Neuronal stem cell (in vitro differentiated cells): ENCODE measurements around the gene PLPP3.

Experiments used
- DNase-seq: peaks from one replicate; pipeline ENCODE4 v3.0.0-alpha.2; 2013; ENCODE audit warnings: low spot score
- H2AFZ ChIP-seq: one replicate; pipeline ENCODE4 v1.6.1; 2013; ENCODE audit warnings: mild to moderate bottlenecking, low read length, inconsistent platforms
- H2AK5ac ChIP-seq: 2 replicates; pipeline ENCODE4 v1.6.1; 2013; ENCODE audit warnings: low read depth, mild to moderate bottlenecking, inconsistent platforms, low read length, moderate library complexity, mixed read lengths
- H2BK120ac ChIP-seq: 2 replicates; pipeline ENCODE4 v1.6.1; 2013; ENCODE audit warnings: low read depth, mild to moderate bottlenecking, inconsistent platforms, low read length, moderate library complexity, mixed read lengths
- H2BK12ac ChIP-seq: one replicate; pipeline ENCODE4 v1.6.1; 2013; ENCODE audit warnings: low read length, inconsistent platforms
- H2BK15ac ChIP-seq: 2 replicates; pipeline ENCODE4 v1.6.1; 2013; ENCODE audit warnings: mild to moderate bottlenecking, low read length, inconsistent platforms, mixed read lengths
- H2BK5ac ChIP-seq: one replicate; pipeline ENCODE4 v1.6.1; 2013; ENCODE audit warnings: inconsistent platforms, mild to moderate bottlenecking, low read length, moderate library complexity
- H3K14ac ChIP-seq: one replicate; pipeline ENCODE4 v1.6.1; 2013; ENCODE audit warnings: low read length, inconsistent platforms
- H3K18ac ChIP-seq: 2 replicates; pipeline ENCODE4 v1.6.1; 2013; ENCODE audit warnings: low read length, inconsistent platforms
- H3K23ac ChIP-seq: 2 replicates; pipeline ENCODE4 v1.6.1; 2013; ENCODE audit warnings: low read depth, mild to moderate bottlenecking, mixed read lengths, low read length, inconsistent platforms; ENCODE audit not compliant: poor library complexity
- H3K27ac ChIP-seq: replicated peaks from 3 replicates; pipeline ENCODE4 v1.5.1; 2013; ENCODE audit warnings: low read length, inconsistent platforms
- H3K27me3 ChIP-seq, 3 experiments: 2 replicates each; pipeline ENCODE4 v1.6.1; 2013; ENCODE audit warnings: low read length in 3 of 3, mild to moderate bottlenecking in 2 of 3, inconsistent platforms in 1 of 3, low read depth in 1 of 3, mixed read lengths in 1 of 3, moderate library complexity in 1 of 3; ENCODE audit not compliant: control insufficient read depth in 3 of 3, insufficient read depth in 3 of 3
- H3K36me3 ChIP-seq, 2 donors: replicated peaks in 1 of 2; 2 replicates each; pipeline ENCODE4 v1.6.1; 2013; ENCODE audit warnings: low read length in 2 of 2; ENCODE audit not compliant: control insufficient read depth in 2 of 2, insufficient read depth in 2 of 2
- H3K4ac ChIP-seq: 2 replicates; pipeline ENCODE4 v1.6.1; 2013; ENCODE audit warnings: inconsistent platforms, mild to moderate bottlenecking, low read length, moderate library complexity
- H3K4me1 ChIP-seq, 2 donors: 1 replicate in 1 of 2; 2 replicates in 1 of 2; pipeline ENCODE4 v1.6.1; 2013; ENCODE audit warnings: low read length in 2 of 2, low read depth in 1 of 2; ENCODE audit not compliant: control insufficient read depth in 2 of 2, insufficient read depth in 1 of 2
- H3K4me2 ChIP-seq: one replicate; pipeline ENCODE4 v1.6.1; 2013; ENCODE audit warnings: mild to moderate bottlenecking, low read length, inconsistent platforms; ENCODE audit not compliant: insufficient read depth, poor library complexity, severe bottlenecking
- H3K4me3 ChIP-seq, 2 donors: 2 replicates each; pipeline ENCODE4 v1.5.1; 2013; ENCODE audit warnings: low read length in 2 of 2, mild to moderate bottlenecking in 2 of 2, inconsistent platforms in 1 of 2, moderate library complexity in 1 of 2
- H3K79me1 ChIP-seq: one replicate; pipeline ENCODE4 v1.6.1; 2013; ENCODE audit warnings: low read depth, mild to moderate bottlenecking, inconsistent platforms, low read length, moderate library complexity
- H3K9ac ChIP-seq: one replicate; pipeline ENCODE4 v1.6.1; 2013; ENCODE audit warnings: mild to moderate bottlenecking, low read depth, low read length, inconsistent platforms; ENCODE audit not compliant: poor library complexity
- H3K9me3 ChIP-seq, 2 donors: replicated peaks in 1 of 2; 2 replicates each; pipeline versions ENCODE3 to v1.6.1; 2013; ENCODE audit warnings: low read length in 2 of 2, mild to moderate bottlenecking in 2 of 2, inconsistent platforms in 1 of 2, low read depth in 1 of 2, mixed read lengths in 1 of 2, moderate library complexity in 1 of 2; ENCODE audit not compliant: control insufficient read depth in 2 of 2, insufficient read depth in 1 of 2
- H4K8ac ChIP-seq: one replicate; pipeline ENCODE4 v1.6.1; 2013; ENCODE audit warnings: low read depth, mild to moderate bottlenecking, inconsistent platforms, low read length, moderate library complexity
- H4K91ac ChIP-seq: one replicate; pipeline ENCODE4 v1.6.1; 2013; ENCODE audit warnings: low read length, low read depth, mild to moderate bottlenecking, inconsistent platforms; ENCODE audit not compliant: poor library complexity
- WGBS, 2 donors: extraction: QIAGEN DNeasy Blood & Tissue Kit; methylation state at CpG; one replicate each; pipeline ENCODE4 v1.1.7; 2013; ENCODE audit warnings: missing lambda C conversion rate in 2 of 2, mixed read lengths in 1 of 2; ENCODE audit not compliant: insufficient read length in 2 of 2, insufficient replicate concordance in 1 of 2; ENCODE audit errors: extremely low coverage in 2 of 2; 5-methylcytosine and 5-hydroxymethylcytosine counted together

The PLPP3 gene

DNA sequence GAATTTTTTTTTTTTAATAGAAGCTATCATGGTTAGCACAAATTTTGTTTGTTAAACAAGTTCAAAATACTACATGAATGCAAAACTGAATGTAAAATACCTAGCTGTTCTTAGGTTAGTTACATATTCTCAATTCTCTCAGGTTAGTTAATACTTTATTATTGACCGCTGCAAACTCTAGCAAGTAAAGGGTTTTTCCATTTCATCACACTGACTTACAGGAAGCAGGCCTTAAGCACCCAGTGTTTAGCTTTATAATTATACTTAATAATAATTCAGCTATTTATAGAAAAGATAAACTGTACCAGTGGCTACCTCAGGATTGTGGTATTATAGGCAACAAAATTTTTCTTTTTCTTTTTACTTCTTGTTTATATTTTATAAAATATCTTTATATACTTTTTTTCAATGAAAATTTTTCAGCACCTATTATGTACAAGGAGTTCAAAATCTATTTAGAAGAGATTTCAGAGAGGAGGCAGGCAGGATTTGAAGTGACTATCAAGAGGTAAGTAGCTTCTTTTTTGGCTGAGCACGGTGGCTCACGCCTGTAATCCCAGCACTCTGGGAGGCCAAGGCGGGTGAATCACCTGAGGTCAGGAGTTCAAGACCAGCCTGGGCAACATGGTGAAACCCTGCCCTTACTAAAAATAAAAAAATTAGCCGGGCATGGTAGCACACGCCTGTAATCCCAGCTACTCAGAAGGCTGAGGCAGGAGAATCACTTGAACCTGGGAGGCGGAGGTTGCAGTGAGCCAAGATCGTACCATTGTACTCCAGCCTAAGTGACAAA lies 17.9 kb downstream of the PLPP3 start:
- Histone ChIP-seq H4K91ac (no peak overlapping the region), H2BK5ac (no peak overlapping the region), H3K27ac (no peak overlapping the region), H3K36me3 (no peaks in the 10 kb centered on the region), H3K4ac (no peak overlapping the region), H3K23ac (no peak overlapping the region), H3K18ac (no peak overlapping the region), H3K9me3 (no peaks in the 10 kb centered on the region), H3K4me2 (no peak overlapping the region), H3K4me3 (no peak overlapping the region), H3K9ac (no peak overlapping the region), H3K4me1 (peaks cover 19 to 43% of the 10 kb centered on the region in 2 donors), H3K79me1 (no peaks in the 10 kb centered on the region), H2AFZ (no peak overlapping the region), H3K27me3 (no peaks in the 10 kb centered on the region), H4K8ac (no peak overlapping the region), H2BK12ac (no peak overlapping the region), H2BK15ac (no peak overlapping the region), H3K14ac (no peak overlapping the region), H2BK120ac (no peak overlapping the region), H2AK5ac (no peak overlapping the region)
- no peak for DNase-seq
- no CpG with 5 or more reads among the region's 8 CpGs for WGBS, 2 donors

- Histone ChIP-seq H3K36me3 (no peaks in the 10 kb centered on the region), H4K8ac (no peak overlapping the region), H3K4ac (no peak overlapping the region), H3K4me3 (no peak overlapping the region), H3K79me1 (peaks cover 4% of the 10 kb centered on the region), H3K27ac (no peak overlapping the region), H2BK15ac (no peak overlapping the region), H2BK12ac (no peak overlapping the region), H3K9ac (no peak overlapping the region), H3K27me3 (no peaks in the 10 kb centered on the region), H4K91ac (no peak overlapping the region), H3K4me2 (no peak overlapping the region), H2BK5ac (no peak overlapping the region), H3K23ac (no peak overlapping the region), H2BK120ac (no peak overlapping the region), H3K4me1 (peaks cover 5 to 10% of the 10 kb centered on the region in 2 donors), H2AFZ (no peak overlapping the region), H2AK5ac (no peak overlapping the region), H3K9me3 (no peaks in the 10 kb centered on the region), H3K14ac (no peak overlapping the region), H3K18ac (no peak overlapping the region)
- no peak for DNase-seq
- WGBS, 2 donors, result no CpG with 5 or more reads among the region's 7 CpGs
Measured at GRCh38 chr1:56557746-56558145, 21.6 kb downstream of the PLPP3 start.

GRCh38 chr1:56555448-56555847 lies 23.9 kb downstream of the PLPP3 start:
- Histone ChIP-seq H2AK5ac (no peak overlapping the region), H2BK15ac (no peak overlapping the region), H3K14ac (no peak overlapping the region), H3K27ac (no peak overlapping the region), H3K4me1 (peaks cover 11 to 21% of the 10 kb centered on the region in 2 donors), H2BK120ac (no peak overlapping the region), H3K27me3 (no peaks in the 10 kb centered on the region), H3K4me3 (no peak overlapping the region), H3K79me1 (peaks cover 4% of the 10 kb centered on the region), H3K9ac (no peak overlapping the region), H2BK12ac (no peak overlapping the region), H3K18ac (no peak overlapping the region), H3K9me3 (no peaks in the 10 kb centered on the region), H3K23ac (no peak overlapping the region), H2BK5ac (no peak overlapping the region), H4K91ac (no peak overlapping the region), H4K8ac (no peak overlapping the region), H2AFZ (no peak overlapping the region), H3K4me2 (no peak overlapping the region), H3K4ac (no peak overlapping the region), H3K36me3 (no peaks in the 10 kb centered on the region)
- WGBS, 2 donors, result no CpG with 5 or more reads among the region's 2 CpGs
- DNase-seq, result no peak

DNA sequence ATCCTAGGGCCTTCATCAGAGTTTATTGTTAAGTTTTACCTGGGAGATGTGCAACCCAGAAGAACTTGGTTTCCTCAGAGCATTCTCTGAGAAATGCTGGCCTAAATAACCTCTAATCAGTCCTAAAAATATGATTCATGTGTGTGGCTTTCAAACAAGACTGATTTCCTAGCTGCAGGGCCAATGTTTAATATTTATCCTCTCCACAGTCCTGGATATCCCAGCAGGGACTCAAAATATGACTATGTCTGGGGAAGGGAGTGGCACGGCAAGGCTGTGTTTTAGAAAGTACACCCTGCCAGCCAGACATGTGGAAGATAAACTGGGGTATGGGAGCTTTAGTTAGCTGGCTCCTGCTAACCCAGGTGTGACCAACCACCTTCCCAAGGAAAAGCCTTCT lies 26.3 kb downstream of the PLPP3 start:
- H4K8ac ChIP-seq, result no peak overlapping the region
- no peak overlapping the region for H2BK12ac ChIP-seq
- no peak overlapping the region for H3K27ac ChIP-seq
- no peak overlapping the region for H2BK5ac ChIP-seq
- no peak overlapping the region for H2BK120ac ChIP-seq
- no peaks in the 10 kb centered on the region for H3K27me3 ChIP-seq
- no peak overlapping the region for H3K9ac ChIP-seq
- no peak overlapping the region for H3K4me3 ChIP-seq
- no peak overlapping the region for H2BK15ac ChIP-seq
- H3K4me1 ChIP-seq, result peaks cover 19 to 36% of the 10 kb centered on the region in 2 donors
- no CpG with 5 or more reads among the region's 1 CpG for WGBS, 2 donors
- H3K14ac ChIP-seq, result no peak overlapping the region
- H2AK5ac ChIP-seq, result no peak overlapping the region
- H3K23ac ChIP-seq, result no peak overlapping the region
- H2AFZ ChIP-seq, result no peak overlapping the region
- H3K79me1 ChIP-seq, result peaks cover 4% of the 10 kb centered on the region
- no peak for DNase-seq
- no peak overlapping the region for H3K18ac ChIP-seq
- no peak overlapping the region for H3K4me2 ChIP-seq
- no peak overlapping the region for H4K91ac ChIP-seq
- no peak overlapping the region for H3K4ac ChIP-seq
- H3K9me3 ChIP-seq, result no peaks in the 10 kb centered on the region
- H3K36me3 ChIP-seq, result peaks cover 0 to 9% of the 10 kb centered on the region in 2 donors
